ENCODE data around the gene ANGPTL5. TPM values are rescaled to one million over a fixed set of nuclear protein-coding genes. Genes with fewer than 3 reads are reported as not detected.
A peak's percentile ranks its signal among the peaks of the same experiment; 100 is the strongest.
"Not testable (repeated sequence)": the region's sequence is repeated elsewhere in the genome, so short reads cannot be mapped to it uniquely, and the experiment has no call there.

The ANGPTL5 gene
- total RNA-seq = 1.6 TPM

DNA sequence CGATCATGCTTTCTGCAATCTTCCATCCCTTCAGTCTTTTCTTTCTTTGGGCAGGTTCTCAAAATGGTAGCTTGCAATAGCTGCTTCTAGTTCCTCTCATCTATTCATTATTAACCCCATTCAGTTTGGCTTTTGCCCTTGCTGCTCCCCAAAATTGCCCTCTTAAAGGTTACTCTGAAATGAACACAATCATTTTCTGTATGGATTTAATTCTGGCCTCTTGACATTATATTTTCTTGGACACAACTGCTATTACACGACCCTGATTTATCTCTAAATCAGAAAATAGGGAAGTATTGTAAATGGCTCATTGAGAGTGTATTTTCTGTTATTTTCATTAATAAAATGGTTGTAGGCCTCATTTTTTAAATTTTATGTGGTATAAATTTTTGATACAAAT, at the start of gene ANGPTL5:
ANGPTL5 (minus strand) TSS at position 101 of the 400 bp plus-strand sequence. CDS start 8,613 bp downstream, outside the sequence.
- peaks cover 6 to 15% (median 8%) of the 10 kb centered on the region in 3 donors for H3K4me1 ChIP-seq (ENCODE audit: control insufficient read depth in 3 of 3, insufficient read depth in 3 of 3, low read length in 3 of 3)
- H3K27me3 ChIP-seq (ENCODE audit: control insufficient read depth in 3 of 3, insufficient read depth in 3 of 3, low read length in 3 of 3) = no peaks in the 10 kb centered on the region
- H3K9me3 ChIP-seq (ENCODE audit: control insufficient read depth in 3 of 3, low read length in 3 of 3) = no peaks in the 10 kb centered on the region

DNA sequence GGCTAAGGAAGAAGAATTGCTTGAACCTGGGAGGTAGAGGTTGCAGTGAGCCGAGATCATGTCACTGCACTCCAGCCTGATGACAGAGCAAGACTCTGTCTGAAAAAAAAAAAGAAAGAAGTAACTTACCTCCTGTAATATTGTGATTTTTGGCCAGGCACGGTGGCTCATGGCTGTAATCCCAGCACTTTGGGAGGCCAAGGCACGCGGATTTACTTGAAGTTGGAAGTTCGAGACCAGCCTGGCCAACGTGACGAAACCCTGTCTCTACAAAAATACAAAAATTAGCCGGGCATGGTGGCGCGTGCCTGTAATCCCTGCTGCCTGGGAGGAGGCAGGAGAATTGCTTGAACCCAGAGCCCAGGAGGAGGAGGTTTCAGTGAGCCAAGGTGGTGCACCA, 47.9 kb upstream of the ANGPTL5 start:
- H3K27ac ChIP-seq (ENCODE audit: low read depth, low read length); H3K4me3 ChIP-seq (ENCODE audit: low read length in 3 of 3); H3K36me3 ChIP-seq (ENCODE audit: control insufficient read depth in 3 of 3, insufficient read depth in 3 of 3, low read length in 3 of 3); H3K27me3 ChIP-seq (ENCODE audit: control insufficient read depth in 3 of 3, insufficient read depth in 3 of 3, low read length in 3 of 3); H3K4me1 ChIP-seq (ENCODE audit: control insufficient read depth in 3 of 3, insufficient read depth in 3 of 3, low read length in 3 of 3); H3K9me3 ChIP-seq (ENCODE audit: control insufficient read depth in 3 of 3, low read length in 3 of 3); H3K9ac ChIP-seq (ENCODE audit: low read depth in 1 of 3, low read length in 3 of 3): not testable (repeated sequence)

More for the DNA sequence above, at the start of gene ANGPTL5:
- Histone ChIP-seq H3K27ac (ENCODE audit: low read depth, low read length) (peak within 1 kb of the TSS; percentile 79), H3K9ac (ENCODE audit: low read depth in 1 of 3, low read length in 3 of 3) (peak within 1 kb of the TSS; percentile 27 to 69 (median 65)), H3K4me3 (ENCODE audit: low read length in 3 of 3) (peak within 1 kb of the TSS; percentile 79 to 95 (median 86)), H3K36me3 (ENCODE audit: control insufficient read depth in 3 of 3, insufficient read depth in 3 of 3, low read length in 3 of 3) (no peaks in the 10 kb centered on the region)

DNA sequence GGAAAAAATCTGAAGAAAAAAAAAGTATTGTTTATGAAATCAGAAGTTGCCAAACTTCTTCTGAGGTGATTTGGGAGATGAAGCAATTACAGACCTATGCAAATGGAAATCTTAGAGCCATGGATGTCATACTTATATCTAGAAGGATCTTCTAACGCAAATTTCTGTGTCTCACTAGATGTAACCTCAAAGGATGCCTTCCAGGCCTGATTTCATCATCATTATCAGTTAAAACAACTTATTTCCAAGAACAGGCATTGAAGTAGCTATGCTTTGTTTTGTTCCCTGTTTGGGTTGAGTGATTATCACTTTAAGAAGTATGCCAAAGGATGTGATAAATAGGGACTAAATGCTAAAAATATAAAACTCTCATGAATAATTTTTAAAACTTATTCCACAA, 43.9 kb upstream of the ANGPTL5 start:
- Histone ChIP-seq H3K9ac (ENCODE audit: low read depth in 1 of 3, low read length in 3 of 3) (no peak overlapping the region), H3K36me3 (ENCODE audit: control insufficient read depth in 3 of 3, insufficient read depth in 3 of 3, low read length in 3 of 3) (peaks cover 0 to 2% (median 0%) of the 10 kb centered on the region in 3 donors), H3K27ac (ENCODE audit: low read depth, low read length) (no peak overlapping the region), H3K4me1 (ENCODE audit: control insufficient read depth in 3 of 3, insufficient read depth in 3 of 3, low read length in 3 of 3) (no peaks in the 10 kb centered on the region), H3K27me3 (ENCODE audit: control insufficient read depth in 3 of 3, insufficient read depth in 3 of 3, low read length in 3 of 3) (no peaks in the 10 kb centered on the region), H3K9me3 (ENCODE audit: control insufficient read depth in 3 of 3, low read length in 3 of 3) (no peaks in the 10 kb centered on the region), H3K4me3 (ENCODE audit: low read length in 3 of 3) (no peak overlapping the region)

DNA sequence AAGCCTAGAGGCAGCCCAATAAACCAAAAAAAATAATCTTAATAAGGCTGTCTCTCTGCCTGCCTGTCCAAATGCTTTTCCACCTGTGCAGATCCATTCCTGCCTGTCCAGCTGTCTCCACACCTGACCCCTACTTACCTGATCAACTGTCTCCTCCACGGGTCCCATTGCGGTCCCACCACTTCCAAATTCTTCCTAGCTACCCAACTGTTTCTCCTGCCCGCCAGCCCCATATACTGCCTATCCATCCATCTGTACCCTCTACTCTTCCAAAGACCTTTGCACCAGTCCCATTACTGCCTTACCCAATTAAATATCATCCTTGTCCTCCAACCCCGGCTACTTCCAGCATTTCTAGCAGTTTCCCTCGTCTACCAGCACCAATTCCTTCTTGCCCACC, 39.4 kb upstream of the ANGPTL5 start:
- no peaks in the 10 kb centered on the region for H3K27me3 ChIP-seq (ENCODE audit: control insufficient read depth in 3 of 3, insufficient read depth in 3 of 3, low read length in 3 of 3)
- H3K27ac ChIP-seq (ENCODE audit: low read depth, low read length) = no peak overlapping the region
- H3K36me3 ChIP-seq (ENCODE audit: control insufficient read depth in 3 of 3, insufficient read depth in 3 of 3, low read length in 3 of 3) = peaks cover 0 to 2% (median 0%) of the 10 kb centered on the region in 3 donors
- no peaks in the 10 kb centered on the region for H3K4me1 ChIP-seq (ENCODE audit: control insufficient read depth in 3 of 3, insufficient read depth in 3 of 3, low read length in 3 of 3)
- no peaks in the 10 kb centered on the region for H3K9me3 ChIP-seq (ENCODE audit: control insufficient read depth in 3 of 3, low read length in 3 of 3)
- no peak overlapping the region for H3K4me3 ChIP-seq (ENCODE audit: low read length in 3 of 3)
- H3K9ac ChIP-seq (ENCODE audit: low read depth in 1 of 3, low read length in 3 of 3) = no peak overlapping the region

DNA sequence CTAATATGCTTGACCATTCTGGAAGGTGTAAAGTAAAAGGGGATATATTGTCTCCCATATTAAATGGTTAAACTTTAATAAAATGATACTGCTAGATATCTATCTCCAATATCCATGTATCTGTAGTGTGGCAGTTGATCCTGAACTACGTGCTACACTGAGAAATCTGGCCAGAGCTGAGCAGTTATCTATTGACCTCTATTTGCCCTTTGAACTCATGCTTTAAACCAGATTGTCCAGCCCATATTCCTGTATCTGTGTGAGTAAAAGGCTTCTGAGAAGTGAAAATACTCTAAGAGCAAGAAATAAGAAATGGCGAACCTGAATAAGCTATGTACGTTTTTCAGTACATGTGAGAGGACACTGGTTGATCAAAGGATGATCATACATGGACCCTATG, 39.0 kb upstream of the ANGPTL5 start:
- Histone ChIP-seq H3K4me3 (ENCODE audit: low read length in 3 of 3) (no peak overlapping the region), H3K36me3 (ENCODE audit: control insufficient read depth in 3 of 3, insufficient read depth in 3 of 3, low read length in 3 of 3) (peaks cover 0 to 2% (median 0%) of the 10 kb centered on the region in 3 donors), H3K27ac (ENCODE audit: low read depth, low read length) (no peak overlapping the region), H3K4me1 (ENCODE audit: control insufficient read depth in 3 of 3, insufficient read depth in 3 of 3, low read length in 3 of 3) (no peaks in the 10 kb centered on the region), H3K9ac (ENCODE audit: low read depth in 1 of 3, low read length in 3 of 3) (no peak overlapping the region), H3K9me3 (ENCODE audit: control insufficient read depth in 3 of 3, low read length in 3 of 3) (no peaks in the 10 kb centered on the region), H3K27me3 (ENCODE audit: control insufficient read depth in 3 of 3, insufficient read depth in 3 of 3, low read length in 3 of 3) (no peaks in the 10 kb centered on the region)

DNA sequence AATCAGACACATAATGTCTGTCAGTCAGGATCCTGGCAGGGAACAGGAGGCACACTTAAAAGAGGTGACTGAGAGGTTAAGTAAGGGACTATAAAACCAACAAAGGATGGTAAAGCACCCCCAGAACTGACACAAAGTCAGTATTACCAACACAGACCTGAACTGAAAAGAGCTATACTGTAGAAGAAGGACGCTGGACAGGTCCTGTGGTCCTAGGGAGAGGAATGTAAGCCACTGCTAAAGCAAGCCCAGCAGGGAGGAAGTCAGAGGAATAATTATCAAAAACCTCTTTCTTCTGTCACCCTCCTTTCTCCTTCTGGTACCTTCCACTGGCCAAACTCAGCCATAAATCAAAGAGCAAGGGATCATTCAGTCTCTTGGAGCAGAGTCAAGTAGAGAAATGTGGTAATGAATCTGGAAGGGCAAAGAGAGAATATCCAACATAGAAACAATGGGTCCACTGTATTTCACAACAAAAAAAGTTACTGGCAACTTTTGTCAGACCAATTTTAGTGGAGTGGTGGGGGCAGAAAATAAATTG, 33.4 kb upstream of the ANGPTL5 start:
- Histone ChIP-seq H3K36me3 (ENCODE audit: control insufficient read depth in 3 of 3, insufficient read depth in 3 of 3, low read length in 3 of 3) (no peaks in the 10 kb centered on the region), H3K27me3 (ENCODE audit: control insufficient read depth in 3 of 3, insufficient read depth in 3 of 3, low read length in 3 of 3) (no peaks in the 10 kb centered on the region), H3K4me3 (ENCODE audit: low read length in 3 of 3) (no peak overlapping the region), H3K9me3 (ENCODE audit: control insufficient read depth in 3 of 3, low read length in 3 of 3) (no peaks in the 10 kb centered on the region), H3K9ac (ENCODE audit: low read depth in 1 of 3, low read length in 3 of 3) (no peak overlapping the region), H3K27ac (ENCODE audit: low read depth, low read length) (no peak overlapping the region), H3K4me1 (ENCODE audit: control insufficient read depth in 3 of 3, insufficient read depth in 3 of 3, low read length in 3 of 3) (no peaks in the 10 kb centered on the region)

DNA sequence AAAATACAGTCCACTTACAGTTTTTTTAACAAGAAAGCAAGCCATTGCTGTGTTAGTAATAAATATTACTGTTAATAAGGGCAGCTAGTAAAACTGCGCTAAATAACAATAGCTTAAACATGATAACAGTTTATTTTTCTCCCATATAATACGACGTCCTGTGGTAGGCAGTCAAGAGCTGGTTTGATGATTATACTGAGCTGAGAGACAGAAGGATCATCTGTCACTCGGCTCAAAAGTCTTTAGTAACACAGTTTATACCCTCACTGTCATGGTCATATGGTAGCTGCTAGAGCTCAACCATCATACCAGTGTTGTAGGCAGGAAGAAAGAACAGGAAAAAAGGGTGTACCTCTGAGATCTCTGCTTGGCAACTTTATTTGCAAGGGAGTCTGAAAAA, 29.1 kb upstream of the ANGPTL5 start:
- no peaks in the 10 kb centered on the region for H3K4me1 ChIP-seq (ENCODE audit: control insufficient read depth in 3 of 3, insufficient read depth in 3 of 3, low read length in 3 of 3)
- H3K27ac ChIP-seq (ENCODE audit: low read depth, low read length) = no peak overlapping the region
- no peaks in the 10 kb centered on the region for H3K36me3 ChIP-seq (ENCODE audit: control insufficient read depth in 3 of 3, insufficient read depth in 3 of 3, low read length in 3 of 3)
- no peaks in the 10 kb centered on the region for H3K27me3 ChIP-seq (ENCODE audit: control insufficient read depth in 3 of 3, insufficient read depth in 3 of 3, low read length in 3 of 3)
- no peak overlapping the region for H3K4me3 ChIP-seq (ENCODE audit: low read length in 3 of 3)
- H3K9ac ChIP-seq (ENCODE audit: low read depth in 1 of 3, low read length in 3 of 3) = no peak overlapping the region
- no peaks in the 10 kb centered on the region for H3K9me3 ChIP-seq (ENCODE audit: control insufficient read depth in 3 of 3, low read length in 3 of 3)

DNA sequence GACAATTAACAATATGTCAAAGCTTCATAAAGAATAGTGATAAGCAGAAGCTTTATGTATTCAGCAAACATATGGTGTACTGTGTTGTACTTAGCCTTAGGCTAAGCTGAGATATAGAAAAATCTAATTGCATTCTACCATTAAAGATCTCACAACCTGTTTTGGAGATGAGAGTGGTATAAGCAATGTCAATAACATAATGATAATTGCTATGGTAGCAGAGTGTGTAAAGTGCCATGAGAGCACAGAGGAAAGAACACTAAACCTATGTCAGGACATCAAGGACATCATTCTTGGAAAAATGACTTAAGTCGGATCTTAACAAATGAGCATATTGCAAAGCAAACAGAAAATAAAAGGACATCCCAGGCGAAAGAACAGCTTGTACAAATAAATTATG, 28.6 kb upstream of the ANGPTL5 start:
- Histone ChIP-seq H3K4me3 (ENCODE audit: low read length in 3 of 3) (no peak overlapping the region), H3K4me1 (ENCODE audit: control insufficient read depth in 3 of 3, insufficient read depth in 3 of 3, low read length in 3 of 3) (no peaks in the 10 kb centered on the region), H3K27ac (ENCODE audit: low read depth, low read length) (no peak overlapping the region), H3K9me3 (ENCODE audit: control insufficient read depth in 3 of 3, low read length in 3 of 3) (no peaks in the 10 kb centered on the region), H3K36me3 (ENCODE audit: control insufficient read depth in 3 of 3, insufficient read depth in 3 of 3, low read length in 3 of 3) (no peaks in the 10 kb centered on the region), H3K27me3 (ENCODE audit: control insufficient read depth in 3 of 3, insufficient read depth in 3 of 3, low read length in 3 of 3) (no peaks in the 10 kb centered on the region), H3K9ac (ENCODE audit: low read depth in 1 of 3, low read length in 3 of 3) (no peak overlapping the region)

DNA sequence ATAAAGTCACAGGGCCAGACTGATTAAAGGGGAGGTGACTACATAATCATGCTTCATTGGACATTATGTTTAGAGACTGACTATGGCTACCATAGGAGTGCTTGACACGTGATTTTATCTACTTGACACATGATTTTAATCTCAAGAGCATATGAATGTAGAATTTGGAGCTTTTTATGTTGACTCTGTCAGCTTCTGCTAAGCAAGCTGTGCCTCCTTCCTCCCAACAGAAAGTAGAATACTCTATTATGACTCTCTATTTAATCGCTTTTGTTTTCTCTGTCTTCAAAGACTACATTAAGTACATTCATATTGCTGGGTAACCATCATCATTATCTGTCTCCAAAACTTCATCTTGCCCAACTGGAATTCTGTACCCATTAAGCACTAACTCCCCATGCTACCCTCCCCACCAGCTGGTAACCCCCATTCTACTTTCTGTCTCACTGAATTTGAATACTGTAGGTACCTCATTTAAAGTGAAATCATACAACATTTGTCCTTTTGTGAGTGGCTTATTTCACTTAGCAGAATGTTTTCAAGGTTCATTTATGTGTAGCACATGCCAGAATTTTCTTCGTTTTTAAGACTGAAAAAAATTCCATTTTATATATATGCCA, 24.7 kb upstream of the ANGPTL5 start:
- Histone ChIP-seq H3K4me1 (ENCODE audit: control insufficient read depth in 3 of 3, insufficient read depth in 3 of 3, low read length in 3 of 3) (no peaks in the 10 kb centered on the region), H3K9ac (ENCODE audit: low read depth in 1 of 3, low read length in 3 of 3) (no peak overlapping the region), H3K9me3 (ENCODE audit: control insufficient read depth in 3 of 3, low read length in 3 of 3) (no peaks in the 10 kb centered on the region), H3K4me3 (ENCODE audit: low read length in 3 of 3) (no peak overlapping the region), H3K27me3 (ENCODE audit: control insufficient read depth in 3 of 3, insufficient read depth in 3 of 3, low read length in 3 of 3) (no peaks in the 10 kb centered on the region), H3K27ac (ENCODE audit: low read depth, low read length) (no peak overlapping the region), H3K36me3 (ENCODE audit: control insufficient read depth in 3 of 3, insufficient read depth in 3 of 3, low read length in 3 of 3) (no peaks in the 10 kb centered on the region)

DNA sequence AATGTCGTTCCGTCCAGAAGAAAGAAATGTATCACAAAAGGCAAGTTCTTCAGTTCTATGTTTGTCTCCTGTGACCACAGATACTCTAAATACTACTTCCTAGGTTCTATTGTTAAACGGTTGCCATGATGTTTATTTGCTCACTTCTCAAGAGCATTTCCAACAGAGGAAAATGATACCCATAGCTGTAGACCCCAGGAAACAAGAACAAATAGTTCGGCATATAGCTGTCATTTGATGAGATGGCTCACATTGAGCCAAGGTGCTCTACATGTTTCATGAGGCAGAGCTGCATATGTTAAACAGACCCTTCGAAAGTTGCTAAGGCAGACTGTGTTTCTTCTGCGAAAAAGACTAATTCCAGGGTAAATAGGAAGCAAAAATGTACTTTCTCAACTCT, 15.4 kb upstream of the ANGPTL5 start:
- no peaks in the 10 kb centered on the region for H3K4me1 ChIP-seq (ENCODE audit: control insufficient read depth in 3 of 3, insufficient read depth in 3 of 3, low read length in 3 of 3)
- H3K9me3 ChIP-seq (ENCODE audit: control insufficient read depth in 3 of 3, low read length in 3 of 3) = peaks cover 0 to 4% (median 0%) of the 10 kb centered on the region in 3 donors
- H3K27ac ChIP-seq (ENCODE audit: low read depth, low read length) = no peak overlapping the region
- no peaks in the 10 kb centered on the region for H3K36me3 ChIP-seq (ENCODE audit: control insufficient read depth in 3 of 3, insufficient read depth in 3 of 3, low read length in 3 of 3)
- no peak overlapping the region for H3K4me3 ChIP-seq (ENCODE audit: low read length in 3 of 3)
- no peaks in the 10 kb centered on the region for H3K27me3 ChIP-seq (ENCODE audit: control insufficient read depth in 3 of 3, insufficient read depth in 3 of 3, low read length in 3 of 3)
- no peak overlapping the region for H3K9ac ChIP-seq (ENCODE audit: low read depth in 1 of 3, low read length in 3 of 3)
